ENCODE results near the gene SIX6.

DNA sequence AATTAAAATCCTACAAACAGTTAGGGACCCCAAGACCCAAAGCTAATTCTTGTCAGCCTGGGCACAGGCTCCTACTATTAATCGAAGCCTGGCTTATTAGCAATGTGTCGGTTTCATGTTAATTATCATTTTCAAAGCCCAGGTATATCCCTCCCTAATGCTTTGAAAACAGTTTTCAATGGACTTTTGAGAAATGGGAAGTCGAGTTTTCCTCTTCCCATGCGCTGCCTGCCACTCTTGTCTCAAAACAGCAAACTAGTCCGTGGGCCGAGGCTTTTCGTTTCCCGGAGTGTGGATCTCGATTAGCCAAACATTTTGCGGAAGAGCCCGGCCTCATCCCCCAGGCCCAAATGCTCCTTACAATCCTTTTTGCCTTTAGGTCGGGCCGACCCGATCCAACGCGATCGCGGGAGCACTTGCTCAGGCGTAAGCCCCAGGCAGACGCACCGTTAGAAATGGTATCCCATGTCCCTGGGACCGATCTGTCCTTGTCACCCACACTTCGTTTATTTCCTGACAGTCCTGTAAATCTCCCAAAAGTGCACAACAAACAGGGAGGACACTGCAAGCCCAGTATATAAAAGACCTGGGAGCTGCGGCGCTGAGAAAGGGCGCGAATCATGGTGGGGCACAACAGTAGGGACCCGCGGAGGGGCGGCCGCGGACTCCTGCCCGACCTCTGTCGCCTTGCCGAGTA, 1.5 kb downstream of the SIX6 start:
- TF ChIP-seq ZNF367 (CRISPR knock-in tag; IDR thresholded peaks at IDR 0.05; ENCODE audit: borderline replicate concordance): no peak
- TF ChIP-seq, protein P1, sequence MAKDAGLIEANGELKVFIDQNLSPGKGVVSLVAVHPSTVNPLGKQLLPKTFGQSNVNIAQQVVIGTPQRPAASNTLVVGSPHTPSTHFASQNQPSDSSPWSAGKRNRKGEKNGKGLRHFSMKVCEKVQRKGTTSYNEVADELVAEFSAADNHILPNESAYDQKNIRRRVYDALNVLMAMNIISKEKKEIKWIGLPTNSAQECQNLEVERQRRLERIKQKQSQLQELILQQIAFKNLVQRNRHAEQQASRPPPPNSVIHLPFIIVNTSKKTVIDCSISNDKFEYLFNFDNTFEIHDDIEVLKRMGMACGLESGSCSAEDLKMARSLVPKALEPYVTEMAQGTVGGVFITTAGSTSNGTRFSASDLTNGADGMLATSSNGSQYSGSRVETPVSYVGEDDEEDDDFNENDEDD (CRISPR knock-in tag; IDR thresholded peaks at IDR 0.05; ENCODE audit: borderline replicate concordance): no peak
- TF ChIP-seq, protein P2, sequence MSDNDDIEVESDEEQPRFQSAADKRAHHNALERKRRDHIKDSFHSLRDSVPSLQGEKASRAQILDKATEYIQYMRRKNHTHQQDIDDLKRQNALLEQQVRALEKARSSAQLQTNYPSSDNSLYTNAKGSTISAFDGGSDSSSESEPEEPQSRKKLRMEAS (IDR thresholded peaks at IDR 0.05): no peak
